ENCODE measurements around the gene SLC5A3. TPM values are rescaled to one million over a fixed set of nuclear protein-coding genes. Genes with fewer than 3 reads are reported as not detected.

Gene SLC5A3
- polyA plus RNA-seq, 1 experiment, result 1.9 TPM

- no peak overlapping the region for H3K4me3 ChIP-seq (ENCODE audit: low read depth, low read length)
- H3K36me3 ChIP-seq (ENCODE audit: control insufficient read depth, insufficient read depth, low read length), result 0 out of 2 replicates have a peak, but pooled peaks cover 1% of the 10 kb centered on the region
- POLR2A ChIA-PET, result interaction anchor here (0.7 kb wide), 1 partner anchor 170 kb away, joined by 4 read pairs; no protein-coding TSS in a partner anchor
- no peaks in the 10 kb centered on the region for H3K27me3 ChIP-seq (ENCODE audit: control insufficient read depth, insufficient read depth, low read length)
- CTCF ChIA-PET, result interaction anchor here (0.7 to 1.0 kb wide), 2 partner anchors 85 to 122 kb away, joined by 3 read pairs; no protein-coding TSS in a partner anchor
- no peak for TF ChIP-seq CTCF (IDR thresholded peaks at IDR 0.05; ENCODE audit: insufficient read depth, low read depth, low read length)
- no peak for DNase-seq (ENCODE audit: low read depth)
These were observed 48.7 kb downstream of the SLC5A3 start for GRCh38 chr21:34122047-34122446.

Other genes starting within 250 kb of the SLC5A3 start
- 177 and 262 TPM in 2 replicates for gene ATP5PO, start 157.8 kb upstream of the SLC5A3 start, polyA plus RNA-seq (2011; rRNA removed)
- gene MRPS6, start within 50 bp of the SLC5A3 start, polyA plus RNA-seq (2011; rRNA removed), result 13.8 and 17.1 TPM in 2 replicates

Data from BJ (cell line).